D341Med (cell line): ENCODE results near the gene PTPRT.

ENCODE experiments used
- DNase-seq: peaks from one replicate; pipeline ENCODE4 v3.0.0; 2012; ENCODE audit warnings: low spot score

Gene PTPRT

GRCh38 chr20:42974347-42974746 lies 215.4 kb downstream of the PTPRT start:
- no peak for DNase-seq

GRCh38 chr20:42972591-42972990 lies 217.1 kb downstream of the PTPRT start:
- no peak for DNase-seq

- DNase-seq, result no peak
These were observed 221.0 kb downstream of the PTPRT start for GRCh38 chr20:42968746-42969145.

- DNase-seq, result no peak
These were observed 225.9 kb downstream of the PTPRT start for GRCh38 chr20:42963796-42964195.

- DNase-seq, result no peak
These were observed 227.9 kb downstream of the PTPRT start for GRCh38 chr20:42961771-42962170.

- no peak for DNase-seq
These were observed 229.7 kb downstream of the PTPRT start for GRCh38 chr20:42959996-42960395.

GRCh38 chr20:42958367-42959069 lies 231.2 kb downstream of the PTPRT start:
- no peak for DNase-seq

- no peak for DNase-seq
These were observed 232.0 kb downstream of the PTPRT start for GRCh38 chr20:42957704-42958095.

- DNase-seq, result no peak
These were observed 232.5 kb downstream of the PTPRT start for GRCh38 chr20:42957018-42957703.

- DNase-seq, result no peak
These were observed 234.0 kb downstream of the PTPRT start for GRCh38 chr20:42955713-42956112.

- no peak for DNase-seq
These were observed 234.8 kb downstream of the PTPRT start for GRCh38 chr20:42954951-42955350.

GRCh38 chr20:42949950-42950349 lies 239.8 kb downstream of the PTPRT start:
- no peak for DNase-seq

GRCh38 chr20:42945234-42945994 lies 244.3 kb downstream of the PTPRT start:
- DNase-seq, result peak; percentile 67

GRCh38 chr20:42941629-42942028 lies 248.1 kb downstream of the PTPRT start:
- no peak for DNase-seq

- no peak for DNase-seq
These were observed 251.1 kb downstream of the PTPRT start for GRCh38 chr20:42938441-42939205.

- DNase-seq, result no peak
These were observed 253.2 kb downstream of the PTPRT start for GRCh38 chr20:42936482-42936881.

- no peak for DNase-seq
These were observed 265.5 kb downstream of the PTPRT start for GRCh38 chr20:42924215-42924614.

GRCh38 chr20:42923348-42923918 lies 266.3 kb downstream of the PTPRT start:
- no peak for DNase-seq

- DNase-seq, result no peak
These were observed 268.9 kb downstream of the PTPRT start for GRCh38 chr20:42920776-42921175.

- DNase-seq, result no peak
These were observed 270.4 kb downstream of the PTPRT start for GRCh38 chr20:42919316-42919715.

GRCh38 chr20:42915081-42915480 lies 274.6 kb downstream of the PTPRT start:
- DNase-seq, result no peak

GRCh38 chr20:42914302-42914701 lies 275.4 kb downstream of the PTPRT start:
- no peak for DNase-seq
